Measurements from ENCODE around the gene CHAMP1.

Gene CHAMP1

GRCh38 chr13:114284680-114285079, 29.6 kb upstream of the CHAMP1 start:
- no peak overlapping the region for H3K27ac ChIP-seq
- no peak for TF ChIP-seq CTCF (IDR thresholded peaks at IDR 0.05)

GRCh38 chr13:114285166-114285808, 29.0 kb upstream of the CHAMP1 start:
- no peak overlapping the region for H3K27ac ChIP-seq

GRCh38 chr13:114286808-114287207, 27.5 kb upstream of the CHAMP1 start:
- no peak overlapping the region for H3K27ac ChIP-seq
- TF ChIP-seq ZFX (IDR thresholded peaks at IDR 0.05; ENCODE audit: borderline replicate concordance) = no peak
- no peak for TF ChIP-seq CTCF (IDR thresholded peaks at IDR 0.05)

More at GRCh38 chr13:114285166-114285808, 29.0 kb upstream of the CHAMP1 start:
- TF ChIP-seq CTCF (IDR thresholded peaks at IDR 0.05) = no peak

GRCh38 chr13:114288157-114288591, 26.1 kb upstream of the CHAMP1 start:
- TF ChIP-seq ZFX (IDR thresholded peaks at IDR 0.05; ENCODE audit: borderline replicate concordance) = no peak
- TF ChIP-seq CTCF (IDR thresholded peaks at IDR 0.05) = no peak

GRCh38 chr13:114296448-114296847, 17.9 kb upstream of the CHAMP1 start:
- H3K27ac ChIP-seq = no peak overlapping the region
- TF ChIP-seq ZFX (IDR thresholded peaks at IDR 0.05; ENCODE audit: borderline replicate concordance) (no peak), CTCF (IDR thresholded peaks at IDR 0.05) (no peak)

More at GRCh38 chr13:114288157-114288591, 26.1 kb upstream of the CHAMP1 start:
- H3K27ac ChIP-seq = no peak overlapping the region

- TF ChIP-seq CTCF (IDR thresholded peaks at IDR 0.05) (no peak), ZFX (IDR thresholded peaks at IDR 0.05; ENCODE audit: borderline replicate concordance) (no peak)
- no peak overlapping the region for H3K27ac ChIP-seq
Observed at GRCh38 chr13:114296902-114297301, 17.4 kb upstream of the CHAMP1 start.

GRCh38 chr13:114298866-114299265, 15.4 kb upstream of the CHAMP1 start:
- H3K27ac ChIP-seq = no peak overlapping the region
- TF ChIP-seq ZFX (IDR thresholded peaks at IDR 0.05; ENCODE audit: borderline replicate concordance) = no peak
- TF ChIP-seq CTCF (IDR thresholded peaks at IDR 0.05) = no peak

All from 22Rv1 (cell line).